ENCODE measurements around the gene PHACTR3.

The PHACTR3 gene

DNA sequence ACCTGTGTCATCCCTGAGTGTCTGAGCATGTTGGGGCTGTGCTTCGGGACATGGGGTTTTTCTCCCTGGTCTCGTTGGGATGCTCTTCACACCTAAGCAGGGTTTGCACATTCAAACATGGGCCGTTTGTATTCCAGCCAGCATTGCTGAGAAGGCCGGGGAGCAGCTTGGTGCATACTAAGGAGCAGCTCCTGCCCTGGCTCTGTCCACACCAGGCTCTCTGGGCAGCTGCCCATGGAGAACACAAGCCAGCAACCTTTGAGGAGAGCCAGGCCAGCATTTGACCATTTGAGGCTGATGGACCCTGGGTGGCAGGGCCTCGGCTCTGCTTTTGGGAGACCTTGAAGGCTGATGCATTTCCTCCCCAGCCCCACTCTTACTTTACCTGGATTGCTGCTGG is 92.1 kb downstream of the PHACTR3 start:
- DNase-seq (ENCODE audit: low read depth): no peak

- no peak for DNase-seq (ENCODE audit: low read depth)
These were observed 92.7 kb downstream of the PHACTR3 start for GRCh38 chr20:59697068-59697467.

- no peak for DNase-seq (ENCODE audit: low read depth)
These were observed 94.3 kb downstream of the PHACTR3 start for GRCh38 chr20:59698598-59698997.

GRCh38 chr20:59701236-59701635 is 96.9 kb downstream of the PHACTR3 start:
- DNase-seq (ENCODE audit: low read depth): no peak

DNA sequence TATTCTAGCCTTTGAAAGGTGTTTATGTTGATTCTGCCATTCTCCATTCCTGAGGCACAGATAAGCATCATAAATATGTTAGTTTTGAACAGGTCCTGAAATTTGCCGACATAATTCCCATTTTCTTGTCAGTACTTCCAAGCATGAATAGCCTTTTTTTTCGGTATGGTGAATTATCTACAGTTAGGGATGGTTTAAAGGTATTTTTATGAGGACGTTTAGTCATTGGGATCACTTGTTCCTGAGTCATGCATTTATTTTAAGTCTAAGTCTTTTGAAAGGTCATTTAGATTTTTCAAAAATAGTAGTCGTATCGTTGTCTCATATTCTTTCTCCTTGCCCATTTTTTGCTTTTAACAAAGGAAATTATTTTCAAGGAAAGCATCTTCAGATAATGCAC is 98.7 kb downstream of the PHACTR3 start:
- no peak for DNase-seq (ENCODE audit: low read depth)

- DNase-seq (ENCODE audit: low read depth): no peak
These were observed 101.5 kb downstream of the PHACTR3 start for GRCh38 chr20:59705651-59706399.

GRCh38 chr20:59706400-59706693 is 102.0 kb downstream of the PHACTR3 start:
- no peak for DNase-seq (ENCODE audit: low read depth)

GRCh38 chr20:59708326-59708725 is 104.0 kb downstream of the PHACTR3 start:
- DNase-seq (ENCODE audit: low read depth): no peak

DNA sequence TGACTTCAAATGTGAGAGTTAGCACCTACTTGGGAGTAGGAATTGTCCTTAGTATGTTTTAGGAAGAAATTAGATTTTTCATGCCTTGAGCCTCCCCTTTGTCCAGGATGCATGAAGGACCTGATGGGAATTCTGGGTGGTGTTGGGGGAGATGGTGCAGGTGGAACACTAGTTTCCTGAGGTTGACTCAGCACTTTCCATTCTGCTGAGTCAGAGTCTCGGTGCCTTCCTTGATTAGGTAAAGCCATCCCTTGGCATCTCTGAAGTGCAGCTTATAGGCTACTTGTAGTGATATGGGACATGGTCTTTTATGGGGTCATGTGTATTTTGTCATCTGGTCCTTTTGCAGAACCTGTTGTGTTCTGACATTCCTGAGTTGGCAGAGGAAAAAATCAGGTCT is 105.3 kb downstream of the PHACTR3 start:
- DNase-seq (ENCODE audit: low read depth): no peak

GRCh38 chr20:59718071-59718470 is 113.7 kb downstream of the PHACTR3 start:
- DNase-seq (ENCODE audit: low read depth): no peak

DNA sequence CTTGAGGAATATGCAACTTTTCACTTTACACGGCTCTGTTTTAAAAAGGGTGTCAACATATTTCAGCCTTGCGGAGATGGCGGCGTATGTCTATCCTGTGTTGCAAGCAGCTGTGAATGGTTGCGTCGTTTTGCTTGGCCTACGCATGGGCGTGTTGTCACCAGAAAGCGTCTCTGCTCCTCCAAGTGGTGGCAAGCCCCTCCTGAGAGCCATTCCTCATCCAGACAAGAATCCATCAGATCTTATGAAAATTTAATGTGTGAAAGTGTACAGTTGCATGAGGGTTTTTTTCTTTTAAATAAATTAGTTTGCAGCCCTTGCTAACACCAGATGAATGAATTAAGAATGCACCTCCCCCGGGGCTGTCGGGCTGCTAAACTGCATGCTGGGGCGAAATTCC is 114.4 kb downstream of the PHACTR3 start:
- no peak for DNase-seq (ENCODE audit: low read depth)

GRCh38 chr20:59720013-59720412 is 115.7 kb downstream of the PHACTR3 start:
- no peak for DNase-seq (ENCODE audit: low read depth)

GRCh38 chr20:59721386-59721785 is 117.0 kb downstream of the PHACTR3 start:
- no peak for DNase-seq (ENCODE audit: low read depth)

- no peak for DNase-seq (ENCODE audit: low read depth)
These were observed 118.8 kb downstream of the PHACTR3 start for GRCh38 chr20:59723108-59723500.

GRCh38 chr20:59723607-59724456 is 119.5 kb downstream of the PHACTR3 start:
- no peak for DNase-seq (ENCODE audit: low read depth)

DNA sequence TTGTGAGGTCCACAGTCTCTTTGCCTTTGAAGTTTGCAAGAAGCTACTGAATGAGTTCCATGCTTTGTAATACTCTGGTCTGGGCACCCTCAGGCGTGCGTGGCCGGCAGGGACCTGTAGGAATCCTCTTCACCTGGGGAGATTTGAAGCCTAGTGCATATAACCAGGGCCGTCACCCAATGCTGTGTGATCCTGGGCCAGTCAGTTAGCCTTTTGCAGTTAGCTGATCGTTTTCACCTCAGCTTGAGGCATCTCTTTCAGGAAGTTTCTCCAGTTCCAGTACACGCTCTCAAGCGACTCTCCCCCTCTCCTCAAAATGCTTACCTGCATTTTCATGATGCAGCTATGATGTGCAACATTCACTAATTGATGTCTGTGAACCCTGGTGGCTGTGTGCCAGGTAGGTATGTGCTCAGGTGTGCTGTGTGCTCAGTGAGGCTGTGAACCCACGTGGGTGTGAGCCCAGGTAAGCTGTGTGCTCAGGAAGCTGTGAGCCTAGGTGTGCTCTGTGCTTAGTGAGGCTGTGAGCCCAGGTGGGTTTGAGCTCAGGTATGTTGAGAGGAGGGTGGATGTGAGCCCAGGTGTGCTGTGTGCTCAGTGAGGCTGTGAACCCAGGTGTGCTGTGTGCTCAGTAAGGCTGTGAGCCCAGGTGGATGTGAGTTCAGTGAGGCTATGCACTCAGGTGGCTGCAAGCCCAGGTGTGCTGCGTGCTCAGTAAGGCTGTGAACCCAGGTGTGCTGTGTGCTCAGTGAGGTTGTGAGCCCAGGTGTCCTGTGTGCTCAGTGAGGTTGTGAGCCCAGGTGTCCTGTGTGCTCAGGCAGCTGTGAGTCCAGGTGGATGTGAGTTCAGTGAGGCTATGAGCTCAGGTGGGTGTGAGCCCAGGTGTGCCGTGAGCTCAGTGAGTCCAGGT is 120.4 kb downstream of the PHACTR3 start:
- DNase-seq (ENCODE audit: low read depth): no peak

DNA sequence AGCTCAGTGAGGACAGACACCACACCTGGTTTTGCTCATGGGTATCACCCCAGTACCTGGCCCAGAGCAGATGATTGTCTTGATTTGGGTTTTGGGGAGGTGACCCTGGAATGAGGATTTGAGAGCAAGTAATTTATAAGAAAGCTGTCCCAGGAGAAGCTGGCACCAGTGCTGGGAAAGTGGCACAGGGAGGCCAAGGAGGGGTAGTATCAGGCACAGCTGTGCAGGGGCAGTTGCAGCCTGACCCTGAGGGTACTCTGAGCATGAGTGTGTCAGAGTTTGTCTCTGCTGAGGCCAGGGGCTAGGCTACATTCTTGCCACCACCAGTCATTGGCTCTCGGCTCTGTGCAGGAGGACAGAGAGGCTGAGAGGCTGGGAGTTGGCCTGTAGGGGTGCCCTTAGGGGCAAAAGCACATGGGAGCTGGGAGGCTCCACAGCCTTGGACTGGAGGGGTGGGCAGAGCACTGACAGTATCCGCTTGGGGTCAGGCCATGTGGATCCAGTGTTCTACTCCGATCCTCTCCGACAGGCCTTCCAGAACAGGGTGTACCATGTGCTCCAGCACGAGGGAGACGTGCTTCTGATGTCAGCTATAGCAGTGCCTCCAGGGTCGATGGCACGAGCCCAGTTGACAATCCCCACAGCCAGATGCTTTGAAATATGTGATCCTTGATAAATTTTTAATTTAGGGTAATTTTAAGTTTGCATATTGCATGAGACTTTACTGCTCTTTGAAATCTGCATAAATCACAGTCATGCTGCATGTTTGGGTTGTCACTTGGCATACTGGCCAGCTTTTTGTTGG is 121.3 kb downstream of the PHACTR3 start:
- DNase-seq (ENCODE audit: low read depth): no peak

GRCh38 chr20:59726281-59726595 is 121.9 kb downstream of the PHACTR3 start:
- DNase-seq (ENCODE audit: low read depth): no peak

GRCh38 chr20:59728722-59729430 is 124.5 kb downstream of the PHACTR3 start:
- DNase-seq (ENCODE audit: low read depth): no peak

GRCh38 chr20:59729506-59729905 is 125.2 kb downstream of the PHACTR3 start:
- DNase-seq (ENCODE audit: low read depth): no peak

DNA sequence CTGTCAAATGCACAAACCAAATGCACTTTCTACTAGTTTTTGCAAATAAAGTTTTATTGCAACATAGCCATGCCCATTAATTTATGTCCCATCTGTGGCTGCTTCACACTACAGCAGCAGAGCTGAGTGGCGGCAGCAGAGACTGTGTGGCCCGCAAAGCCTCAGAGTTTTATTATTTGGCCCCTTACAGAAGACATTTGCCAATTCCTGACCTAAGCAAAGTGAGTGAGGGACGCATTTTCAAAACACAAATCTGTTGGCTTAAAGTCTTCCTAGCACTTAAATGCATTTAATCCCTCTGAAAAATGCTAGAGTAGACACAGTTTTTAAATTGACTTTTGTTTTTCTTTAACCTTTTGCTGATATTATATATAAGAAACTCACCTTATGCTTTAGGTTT is 126.4 kb downstream of the PHACTR3 start:
- no peak for DNase-seq (ENCODE audit: low read depth)
